Testis (tissue), 2 donors: ENCODE data around the gene LEF1.

ENCODE experiments used
- POLR2A ChIP-seq: fragments of 450-650 bp; IDR thresholded peaks from one replicate; pipeline ENCODE4 v1.6.1; 2017; ENCODE audit warnings: antibody characterized with exemption, mild to moderate bottlenecking, moderate library complexity
- TF ChIP-seq, protein P1 (sequence below), 3 experiments: fragments of 450-650 bp in 2 of 3; fragments of 200-600 bp in 1 of 3; sonication (generic) in 1 of 3; IDR thresholded peaks; one replicate each; pipeline ENCODE4 v1.5.1; 2016 to 2019; ENCODE audit warnings: antibody characterized with exemption in 3 of 3, mild to moderate bottlenecking in 2 of 3, moderate library complexity in 1 of 3

DNA sequence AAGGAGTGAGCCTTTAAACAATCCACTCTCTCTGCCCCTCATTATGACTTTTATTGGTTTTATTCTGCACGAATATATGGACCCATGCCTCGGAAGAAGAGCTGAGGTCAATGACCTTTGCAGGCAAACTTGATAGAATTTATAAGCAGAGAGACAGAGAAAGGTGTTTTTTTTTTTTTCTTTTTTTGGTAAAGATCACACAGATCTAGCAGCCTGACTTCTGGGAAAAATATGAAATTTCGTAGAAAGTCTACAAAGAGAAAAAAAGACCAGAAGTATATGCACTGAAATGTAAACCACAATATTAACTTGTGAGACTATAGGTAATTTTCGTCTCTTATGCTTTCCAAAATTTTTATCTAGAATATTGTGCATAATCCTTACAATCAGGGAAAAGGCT, 61.6 kb downstream of the LEF1 start:
- TF ChIP-seq, protein P1, sequence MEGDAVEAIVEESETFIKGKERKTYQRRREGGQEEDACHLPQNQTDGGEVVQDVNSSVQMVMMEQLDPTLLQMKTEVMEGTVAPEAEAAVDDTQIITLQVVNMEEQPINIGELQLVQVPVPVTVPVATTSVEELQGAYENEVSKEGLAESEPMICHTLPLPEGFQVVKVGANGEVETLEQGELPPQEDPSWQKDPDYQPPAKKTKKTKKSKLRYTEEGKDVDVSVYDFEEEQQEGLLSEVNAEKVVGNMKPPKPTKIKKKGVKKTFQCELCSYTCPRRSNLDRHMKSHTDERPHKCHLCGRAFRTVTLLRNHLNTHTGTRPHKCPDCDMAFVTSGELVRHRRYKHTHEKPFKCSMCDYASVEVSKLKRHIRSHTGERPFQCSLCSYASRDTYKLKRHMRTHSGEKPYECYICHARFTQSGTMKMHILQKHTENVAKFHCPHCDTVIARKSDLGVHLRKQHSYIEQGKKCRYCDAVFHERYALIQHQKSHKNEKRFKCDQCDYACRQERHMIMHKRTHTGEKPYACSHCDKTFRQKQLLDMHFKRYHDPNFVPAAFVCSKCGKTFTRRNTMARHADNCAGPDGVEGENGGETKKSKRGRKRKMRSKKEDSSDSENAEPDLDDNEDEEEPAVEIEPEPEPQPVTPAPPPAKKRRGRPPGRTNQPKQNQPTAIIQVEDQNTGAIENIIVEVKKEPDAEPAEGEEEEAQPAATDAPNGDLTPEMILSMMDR (IDR thresholded peaks at IDR 0.05): no peak
- TF ChIP-seq POLR2A: no peak
